Measurements from ENCODE around the gene GRIN2A.

The GRIN2A gene

GRCh38 chr16:10153985-10154384 is 28.2 kb downstream of the GRIN2A start:
- no peak for TF ChIP-seq SPI1 (IDR thresholded peaks at IDR 0.05; ENCODE audit: borderline replicate concordance, low read depth)
- TF ChIP-seq GABPA (IDR thresholded peaks at IDR 0.05; ENCODE audit: low read depth): no peak
- no peak for TF ChIP-seq POLR2AphosphoS5 (IDR thresholded peaks at IDR 0.05; ENCODE audit: low read depth)
- TF ChIP-seq REST (IDR thresholded peaks at IDR 0.05; ENCODE audit: insufficient replicate concordance, low read depth): no peak
- no peak for TF ChIP-seq CTCF (IDR thresholded peaks at IDR 0.05; ENCODE audit: insufficient read depth, low read length)
- no peak overlapping the region for H3K27ac ChIP-seq (replicated peaks)
- H3K27me3 ChIP-seq (ENCODE audit: insufficient read depth, poor library complexity, severe bottlenecking): no peaks in the 10 kb centered on the region
- H3K4me3 ChIP-seq (replicated peaks; ENCODE audit: insufficient read depth, low read length): no peak overlapping the region
- DNase-seq (ENCODE audit: low read depth in 1 of 2, low spot score in 1 of 2): no peak

GRCh38 chr16:10151718-10152117 is 30.5 kb downstream of the GRIN2A start:
- Histone ChIP-seq H3K27ac (replicated peaks) (no peak overlapping the region), H3K27me3 (ENCODE audit: insufficient read depth, poor library complexity, severe bottlenecking) (no peaks in the 10 kb centered on the region), H3K4me3 (replicated peaks; ENCODE audit: insufficient read depth, low read length) (no peak overlapping the region)
- DNase-seq (ENCODE audit: low read depth in 1 of 2, low spot score in 1 of 2): no peak
- TF ChIP-seq SPI1 (IDR thresholded peaks at IDR 0.05; ENCODE audit: borderline replicate concordance, low read depth): no peak
- no peak for TF ChIP-seq CTCF (IDR thresholded peaks at IDR 0.05; ENCODE audit: insufficient read depth, low read length)
- TF ChIP-seq POLR2AphosphoS5 (IDR thresholded peaks at IDR 0.05; ENCODE audit: low read depth): no peak
- TF ChIP-seq REST (IDR thresholded peaks at IDR 0.05; ENCODE audit: insufficient replicate concordance, low read depth): no peak

- H3K4me3 ChIP-seq (replicated peaks; ENCODE audit: insufficient read depth, low read length): no peak overlapping the region
- no peak for DNase-seq (ENCODE audit: low read depth in 1 of 2, low spot score in 1 of 2)
- H3K27ac ChIP-seq (replicated peaks): no peak overlapping the region
- H3K27me3 ChIP-seq (ENCODE audit: insufficient read depth, poor library complexity, severe bottlenecking): no peaks in the 10 kb centered on the region
- TF ChIP-seq CTCF (IDR thresholded peaks at IDR 0.05; ENCODE audit: insufficient read depth, low read length): no peak
- TF ChIP-seq SPI1 (IDR thresholded peaks at IDR 0.05; ENCODE audit: borderline replicate concordance, low read depth): no peak
- no peak for TF ChIP-seq REST (IDR thresholded peaks at IDR 0.05; ENCODE audit: insufficient replicate concordance, low read depth)
- TF ChIP-seq POLR2AphosphoS5 (IDR thresholded peaks at IDR 0.05; ENCODE audit: low read depth): no peak
- TF ChIP-seq GABPA (IDR thresholded peaks at IDR 0.05; ENCODE audit: low read depth): no peak
Observed at GRCh38 chr16:10150906-10151305, 31.3 kb downstream of the GRIN2A start.

Data from HL-60 (cell line).